ENCODE data around the gene ZNF205.

Gene ZNF205

DNA sequence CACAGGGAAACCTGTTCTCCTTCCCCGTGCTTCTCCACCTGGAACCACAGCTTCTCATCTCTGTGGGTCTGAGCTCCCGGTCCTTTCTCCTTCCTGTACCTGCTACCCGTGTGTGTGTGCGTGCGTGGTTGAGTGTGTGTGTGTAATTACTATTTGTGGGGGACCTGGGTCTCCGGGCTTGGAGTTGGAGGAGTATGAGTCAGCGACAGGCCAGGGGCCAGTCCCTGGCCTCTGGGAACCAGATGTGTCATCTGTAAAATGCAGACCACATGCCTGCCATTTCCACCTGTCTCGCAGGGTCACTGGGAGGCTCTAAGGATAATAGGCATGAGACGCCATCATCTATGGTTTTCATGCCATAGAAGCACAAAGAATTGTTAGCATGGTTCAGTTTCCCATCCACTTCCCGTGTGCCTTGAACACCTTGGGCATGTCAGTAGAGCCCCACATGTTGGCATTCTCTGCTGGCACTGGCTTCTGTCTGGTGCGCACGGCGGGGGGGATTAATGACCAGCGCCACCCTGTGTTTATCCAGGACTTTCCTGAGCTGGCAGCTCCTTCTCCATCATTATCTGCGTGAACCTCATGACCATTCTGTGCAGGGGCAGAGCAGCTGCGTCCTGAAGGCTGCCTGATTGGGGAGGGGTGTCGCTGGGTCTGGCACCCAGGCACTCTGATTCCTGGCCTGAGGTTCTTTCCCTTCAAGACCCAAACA is 1.5 kb downstream of the ZNF205 start:
- DNase-seq (ENCODE audit: low read depth) = no peak
- peak overlapping the region; percentile 90 for H3K4me3 ChIP-seq (replicated peaks; ENCODE audit: low read depth, low read length)
- no peak for TF ChIP-seq CTCF (IDR thresholded peaks at IDR 0.05; ENCODE audit: low read length, missing control alignments)

DNA sequence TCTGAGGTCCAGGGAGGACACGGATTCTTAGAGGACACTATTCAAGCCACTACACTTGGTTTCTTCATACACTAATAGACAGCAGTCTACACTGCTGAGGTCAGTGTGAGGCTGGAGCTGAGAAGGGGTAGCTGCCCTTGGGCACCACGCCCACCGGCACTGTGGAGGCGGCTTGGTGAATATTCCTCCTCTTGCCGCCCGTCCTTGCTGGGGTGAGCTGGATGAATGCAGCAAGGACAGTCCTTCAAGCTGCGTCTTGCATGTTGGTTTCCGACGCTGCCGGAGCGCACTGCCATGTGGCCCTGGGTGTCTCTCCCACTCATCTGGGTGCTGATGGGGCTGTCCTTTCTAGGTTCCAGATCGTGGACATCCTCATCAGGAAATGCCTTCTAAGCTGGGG is 2.6 kb downstream of the ZNF205 start:
- H3K4me3 ChIP-seq (replicated peaks; ENCODE audit: low read depth, low read length) = no peak overlapping the region
- no peak for DNase-seq (ENCODE audit: low read depth)
- TF ChIP-seq CTCF (IDR thresholded peaks at IDR 0.05; ENCODE audit: low read length, missing control alignments) = no peak

GRCh38 chr16:3115561-3115960 is 3.2 kb downstream of the ZNF205 start:
- no peak for TF ChIP-seq CTCF (IDR thresholded peaks at IDR 0.05; ENCODE audit: low read length, missing control alignments)
- H3K4me3 ChIP-seq (replicated peaks; ENCODE audit: low read depth, low read length) = no peak overlapping the region
- no peak for DNase-seq (ENCODE audit: low read depth)

DNA sequence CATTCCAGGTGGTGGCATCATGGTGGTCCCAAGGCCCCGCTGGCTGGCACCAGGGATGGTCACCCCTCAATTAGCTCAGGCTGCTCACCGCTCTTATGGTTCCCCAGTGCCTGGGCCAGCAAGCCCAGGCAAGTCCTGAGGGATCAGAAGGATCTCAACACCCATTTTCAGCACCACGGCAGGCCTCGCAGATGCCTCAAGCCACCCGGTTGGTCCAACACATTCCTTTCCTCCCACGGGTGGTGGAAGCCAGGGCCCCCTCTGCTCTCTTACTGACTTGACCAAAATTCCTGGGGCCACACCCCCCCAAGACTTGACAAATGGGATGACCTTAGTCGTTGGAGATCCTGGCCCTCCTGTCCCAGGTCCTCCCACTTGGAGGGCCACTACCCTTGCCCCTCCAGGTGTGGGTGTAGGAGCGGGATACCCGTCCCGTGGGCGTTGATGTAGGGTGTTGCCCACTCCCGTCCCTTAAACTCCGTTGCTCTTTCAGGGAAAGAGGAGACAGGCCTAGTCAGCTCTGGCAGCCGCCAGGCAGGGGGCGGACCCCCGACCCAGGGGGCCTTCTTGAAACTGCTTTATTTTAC is 5.9 kb downstream of the ZNF205 start:
- DNase-seq (ENCODE audit: low read depth) = no peak
- no peak overlapping the region for H3K4me3 ChIP-seq (replicated peaks; ENCODE audit: low read depth, low read length)
- TF ChIP-seq CTCF (IDR thresholded peaks at IDR 0.05; ENCODE audit: low read length, missing control alignments) = no peak

GRCh38 chr16:3118846-3119245 is 6.5 kb downstream of the ZNF205 start:
- no peak for TF ChIP-seq CTCF (IDR thresholded peaks at IDR 0.05; ENCODE audit: low read length, missing control alignments)
- DNase-seq (ENCODE audit: low read depth) = no peak
- H3K4me3 ChIP-seq (replicated peaks; ENCODE audit: low read depth, low read length) = no peak overlapping the region

DNA sequence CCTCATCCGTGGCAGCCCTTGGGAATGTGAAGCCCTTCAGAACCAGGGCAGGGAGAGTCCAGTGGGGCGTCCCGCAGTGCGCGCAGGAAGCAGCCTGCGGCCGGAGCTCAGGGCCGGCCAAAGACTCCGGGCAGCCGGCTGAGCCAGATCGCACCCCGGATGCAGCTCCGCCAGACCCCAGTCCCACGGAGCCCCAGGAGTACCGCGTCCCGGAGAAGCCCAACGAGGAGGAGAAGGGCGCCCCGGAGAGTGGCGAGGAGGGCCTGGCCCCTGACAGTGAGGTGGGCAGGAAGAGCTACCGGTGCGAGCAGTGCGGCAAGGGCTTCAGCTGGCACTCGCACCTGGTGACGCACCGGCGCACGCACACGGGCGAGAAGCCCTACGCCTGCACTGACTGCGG is 6.9 kb downstream of the ZNF205 start:
- no peak for TF ChIP-seq CTCF (IDR thresholded peaks at IDR 0.05; ENCODE audit: low read length, missing control alignments)
- H3K4me3 ChIP-seq (replicated peaks; ENCODE audit: low read depth, low read length) = no peak overlapping the region
- no peak for DNase-seq (ENCODE audit: low read depth)

Data from fibroblast of pulmonary artery (primary cell).